Islet precursor cell (in vitro differentiated cells): Measurements from ENCODE around the gene VPS9D1.
"Not testable (repeated sequence)": the region's sequence is repeated elsewhere in the genome, so short reads cannot be mapped to it uniquely, and the experiment has no call there.

Experiments used
- DNase-seq: peaks from one replicate; pipeline ENCODE4 v3.0.0-alpha.2; 2018

VPS9D1 gene

GRCh38 chr16:89691986-89692569, 28.6 kb downstream of the VPS9D1 start:
- peak; percentile 48 for DNase-seq

DNA sequence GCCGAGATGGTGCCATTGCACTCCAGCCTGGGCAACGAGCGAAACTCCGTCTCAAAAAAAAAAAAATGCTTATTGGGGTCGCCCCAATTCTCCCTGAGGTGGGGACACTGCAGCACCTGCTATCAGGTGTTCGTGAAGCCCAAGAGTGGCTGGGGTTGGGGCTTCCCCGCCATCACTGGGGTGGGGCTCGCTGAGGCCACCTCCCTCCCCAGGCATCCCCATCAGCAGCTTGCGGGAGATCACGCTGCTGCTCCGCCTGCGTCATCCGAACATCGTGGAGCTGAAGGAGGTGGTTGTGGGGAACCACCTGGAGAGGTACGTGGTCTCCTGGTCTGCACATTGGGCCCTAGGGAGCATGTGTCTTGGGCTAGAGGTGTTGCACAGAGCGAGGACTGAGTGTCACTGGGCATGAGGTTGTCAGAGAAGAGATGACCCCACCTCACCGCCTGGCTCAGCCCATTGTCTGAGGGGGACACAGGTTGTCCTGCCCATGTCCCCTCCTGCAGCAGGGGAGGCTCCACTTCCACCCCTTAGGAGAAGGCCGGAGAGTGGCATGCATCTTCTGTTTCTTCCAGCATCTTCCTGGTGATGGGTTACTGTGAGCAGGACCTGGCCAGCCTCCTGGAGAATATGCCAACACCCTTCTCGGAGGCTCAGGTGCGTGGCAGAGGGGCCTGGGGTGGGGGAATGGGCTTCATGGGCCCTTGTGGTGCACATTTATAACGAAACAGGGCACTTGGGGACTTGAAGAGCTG, 29.3 kb downstream of the VPS9D1 start:
- no peak for DNase-seq

DNA sequence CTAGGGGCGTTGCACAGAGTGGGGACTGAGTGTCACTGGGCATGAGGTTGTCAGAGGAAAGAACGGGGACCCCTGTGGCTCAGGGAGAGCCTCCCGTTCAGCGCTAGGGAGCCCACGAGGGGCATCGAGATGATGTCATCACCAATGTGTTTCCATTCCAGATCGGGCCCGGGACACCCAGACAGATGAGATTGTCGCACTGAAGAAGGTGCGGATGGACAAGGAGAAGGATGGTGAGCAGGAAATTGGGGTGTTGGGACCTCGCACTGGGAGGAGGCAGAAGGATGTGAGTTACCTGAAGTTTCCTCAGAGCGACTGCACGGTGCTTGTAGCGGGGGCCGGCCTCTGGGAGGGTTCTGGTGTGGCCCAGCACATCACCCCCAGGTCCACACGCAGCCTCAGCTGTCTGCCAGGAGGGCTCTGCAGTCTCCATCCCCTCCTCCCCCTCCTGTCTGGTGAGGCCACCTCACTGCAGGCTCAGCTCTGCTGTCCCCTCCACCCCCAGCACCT, 30.3 kb downstream of the VPS9D1 start:
- DNase-seq, result no peak

DNA sequence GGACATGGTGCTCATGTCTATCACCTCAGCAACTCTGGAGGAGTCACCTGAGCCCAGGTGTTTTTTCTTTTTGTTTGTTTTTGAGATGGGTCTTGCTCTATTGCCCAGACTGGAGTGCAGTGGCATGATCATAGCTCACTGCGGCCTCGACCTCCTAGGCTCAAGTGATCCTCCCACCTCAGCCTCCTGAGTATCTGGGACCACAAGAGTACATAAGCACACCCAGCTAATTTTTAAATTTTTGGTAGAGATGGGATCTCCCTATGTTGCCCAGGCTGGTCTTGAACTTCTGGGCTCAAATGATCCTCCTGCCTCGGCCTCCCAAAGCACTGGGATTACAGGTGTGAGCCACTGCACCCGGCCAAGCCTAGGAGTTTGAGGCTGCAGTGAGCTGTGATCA, 31.1 kb downstream of the VPS9D1 start:
- DNase-seq, result not testable (repeated sequence)

- no peak for DNase-seq
These were observed 31.6 kb downstream of the VPS9D1 start for GRCh38 chr16:89689142-89689541.

DNA sequence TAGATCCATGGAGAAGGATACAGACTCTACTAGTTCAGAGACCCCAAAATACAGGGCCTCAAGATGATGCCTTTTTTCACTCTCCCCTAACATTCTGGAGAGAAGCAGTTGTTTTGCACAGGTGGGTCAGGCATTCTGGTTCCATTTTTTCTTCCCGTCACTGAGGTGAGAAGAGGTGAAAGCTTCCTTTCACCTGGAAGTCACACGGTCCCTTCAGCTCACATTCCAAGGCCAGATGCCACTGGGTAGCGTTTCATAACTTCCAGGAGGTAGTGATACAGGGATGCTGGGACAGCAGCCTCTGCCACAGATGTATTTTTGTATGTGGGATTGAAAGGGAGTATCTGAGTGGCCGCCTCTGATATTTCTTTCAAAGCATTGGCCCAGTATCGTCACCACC, 32.3 kb downstream of the VPS9D1 start:
- no peak for DNase-seq

DNA sequence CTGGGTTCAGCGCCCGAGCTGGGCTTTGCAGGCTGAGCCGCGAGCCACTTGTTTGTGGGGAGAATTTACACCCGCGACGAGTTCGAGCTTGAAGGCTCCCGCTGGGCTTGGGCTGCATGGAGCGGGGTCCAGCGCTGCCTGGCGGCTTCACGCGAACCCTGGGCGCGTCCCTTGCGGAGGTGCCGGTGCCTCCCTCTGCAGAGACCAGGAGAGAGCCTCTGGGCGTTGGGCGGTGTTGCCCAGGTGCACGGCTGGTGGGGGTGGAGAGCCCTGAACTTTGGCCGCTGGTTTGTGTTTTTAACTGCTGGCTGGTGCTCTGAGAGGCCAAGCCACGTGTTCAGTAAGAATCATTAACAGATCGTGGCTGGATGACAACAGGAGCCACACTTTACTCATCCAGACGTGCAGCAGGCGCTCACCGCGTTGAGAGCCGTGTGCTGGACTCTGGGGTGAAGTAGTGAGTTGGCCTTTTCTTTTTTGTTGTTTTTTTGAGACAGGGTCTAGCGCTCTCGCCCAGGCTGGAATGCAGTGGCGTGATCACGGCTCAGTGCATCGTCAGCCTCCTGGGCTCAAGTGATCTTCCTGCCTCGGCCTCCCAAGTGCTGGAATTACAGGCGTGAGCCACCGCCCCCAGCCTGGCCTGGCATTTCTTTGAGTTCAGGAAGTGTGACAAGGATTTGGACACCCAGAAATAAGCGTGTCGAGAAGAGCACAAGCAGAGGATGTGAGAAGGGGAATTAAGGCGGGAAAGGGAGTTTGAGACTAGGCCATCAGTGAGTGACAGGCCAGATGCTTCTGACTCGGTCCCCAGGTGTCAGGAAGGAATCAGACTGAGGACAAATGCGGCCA, 33.4 kb downstream of the VPS9D1 start:
- DNase-seq, result no peak

GRCh38 chr16:89686520-89687091, 34.1 kb downstream of the VPS9D1 start, which contains the start of gene CDK10:
Gene CDK10, plus strand, starts transcription at chr16:89686689. Its CDS starts 22 bp downstream, at chr16:89686711.
- DNase-seq, result peak; percentile 93

GRCh38 chr16:89685916-89686315, 34.8 kb downstream of the VPS9D1 start:
- DNase-seq, result no peak

DNA sequence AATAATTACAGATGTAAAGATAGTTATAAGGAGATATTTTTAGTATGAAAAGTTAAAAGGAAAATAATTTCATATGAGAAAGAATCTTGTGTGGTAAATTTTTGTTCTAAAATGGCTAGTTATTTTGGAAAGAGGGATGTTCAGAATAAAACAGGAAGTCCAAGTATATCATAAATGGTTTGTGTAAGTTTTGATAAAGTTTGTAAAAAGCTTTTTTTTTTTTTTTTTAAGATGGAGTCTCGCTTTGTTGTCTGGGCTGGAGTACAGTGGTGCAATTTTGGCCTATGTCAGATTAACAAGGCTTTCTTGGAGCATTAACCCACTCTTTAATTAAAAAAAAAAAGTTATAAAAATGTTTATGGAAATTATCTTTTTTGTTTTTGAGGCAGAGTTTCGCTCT, 42.4 kb downstream of the VPS9D1 start:
- DNase-seq, result no peak

DNA sequence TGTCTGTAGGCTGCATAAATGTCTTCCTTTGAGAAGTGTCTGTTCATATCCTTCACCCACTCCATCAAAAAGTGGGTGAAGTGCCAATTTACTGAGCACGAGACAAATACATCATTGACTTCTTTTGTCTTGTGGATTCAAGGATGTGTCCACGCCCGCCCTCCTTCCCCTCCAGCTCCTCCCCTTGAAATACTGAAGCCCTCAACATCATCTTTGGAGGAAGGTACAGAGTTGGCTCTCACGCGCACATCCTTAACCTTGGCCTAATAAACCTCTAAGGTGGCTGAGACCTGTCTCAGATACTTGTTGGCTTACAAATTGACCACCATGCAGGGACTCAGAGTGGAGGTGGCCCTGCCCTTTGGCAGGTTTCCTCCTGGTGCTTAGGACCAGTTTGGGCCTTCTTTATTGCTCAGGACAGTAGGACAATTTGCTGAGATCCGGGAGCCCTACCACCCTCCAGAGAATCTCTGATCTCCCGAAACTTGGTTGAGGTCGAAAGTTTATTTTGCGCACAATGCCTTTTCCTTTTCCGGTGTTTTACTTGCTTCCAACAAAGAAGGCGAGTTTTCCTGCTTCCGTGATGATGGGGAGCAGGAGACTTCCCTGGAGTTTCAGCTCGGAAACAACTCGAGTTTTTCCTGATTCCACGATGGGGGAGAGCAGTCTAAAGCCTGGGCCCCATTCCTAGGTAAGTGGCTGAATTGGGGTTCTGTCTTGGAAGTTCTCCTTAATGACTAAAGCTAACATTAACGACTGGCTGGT, 48.3 kb downstream of the VPS9D1 start:
- no peak for DNase-seq

DNA sequence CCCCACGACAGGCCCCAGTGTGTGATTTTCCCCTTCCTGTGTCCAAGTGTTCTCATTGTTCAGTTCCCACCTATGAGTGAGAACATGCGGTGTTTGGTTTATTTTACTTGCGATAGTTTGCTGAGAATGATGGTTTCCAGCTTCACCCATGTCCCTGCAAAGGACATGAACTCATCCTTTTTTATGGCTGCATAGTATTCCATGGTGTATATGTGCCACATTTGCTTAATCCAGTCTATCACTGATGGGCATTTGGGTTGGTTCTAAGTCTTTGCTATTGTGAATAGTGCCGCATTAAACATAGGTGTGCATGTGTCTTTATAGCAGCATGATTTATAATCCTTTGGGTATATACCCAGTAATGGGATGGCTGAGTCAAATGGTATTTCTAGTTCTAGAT, 49.1 kb downstream of the VPS9D1 start:
- DNase-seq, result not testable (repeated sequence)

GRCh38 chr16:89670496-89671431, 49.9 kb downstream of the VPS9D1 start:
- DNase-seq, result no peak

DNA sequence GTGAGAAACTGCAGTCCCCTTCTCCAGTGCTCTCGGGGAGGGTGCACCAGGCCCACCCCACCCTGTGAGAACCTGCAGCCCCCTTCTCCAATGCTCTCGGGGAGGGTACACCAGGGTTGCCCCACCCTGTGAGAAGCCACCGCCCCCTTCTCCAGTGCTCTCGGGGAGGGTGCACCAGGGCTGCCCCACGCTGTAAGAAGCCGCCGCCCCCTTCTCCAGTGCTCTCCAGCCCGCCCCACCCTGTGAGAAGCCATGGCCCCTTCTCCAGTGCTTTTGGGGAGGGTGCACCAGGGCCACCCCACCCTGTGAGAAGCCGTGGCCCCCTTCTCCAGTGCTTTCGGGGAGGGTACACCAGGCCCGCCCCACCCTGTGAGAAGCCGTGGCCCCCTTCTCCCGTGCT, 50.9 kb downstream of the VPS9D1 start:
- no peak for DNase-seq

- no peak for DNase-seq
These were observed 51.9 kb downstream of the VPS9D1 start for GRCh38 chr16:89668790-89669158.

DNA sequence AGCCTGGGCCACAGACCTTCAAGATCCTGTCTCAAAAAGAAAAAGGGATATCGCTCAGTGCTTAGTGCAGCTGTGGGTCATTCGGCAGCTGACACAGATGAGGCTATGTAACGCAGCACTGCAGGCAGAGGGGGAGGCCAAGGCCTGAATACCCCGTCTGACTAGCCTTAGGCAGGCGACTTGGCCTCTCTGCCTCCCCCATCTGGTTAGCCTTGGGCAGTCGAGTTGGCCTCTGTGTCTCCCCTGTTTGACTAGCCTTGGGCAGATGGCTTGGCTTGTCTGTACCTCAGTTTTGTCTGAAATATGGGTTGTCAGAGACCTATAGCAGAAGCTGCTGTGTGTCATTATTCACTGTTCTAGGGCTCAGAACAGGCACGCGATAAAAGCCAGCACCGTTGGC, 53.1 kb downstream of the VPS9D1 start:
- no peak for DNase-seq

DNA sequence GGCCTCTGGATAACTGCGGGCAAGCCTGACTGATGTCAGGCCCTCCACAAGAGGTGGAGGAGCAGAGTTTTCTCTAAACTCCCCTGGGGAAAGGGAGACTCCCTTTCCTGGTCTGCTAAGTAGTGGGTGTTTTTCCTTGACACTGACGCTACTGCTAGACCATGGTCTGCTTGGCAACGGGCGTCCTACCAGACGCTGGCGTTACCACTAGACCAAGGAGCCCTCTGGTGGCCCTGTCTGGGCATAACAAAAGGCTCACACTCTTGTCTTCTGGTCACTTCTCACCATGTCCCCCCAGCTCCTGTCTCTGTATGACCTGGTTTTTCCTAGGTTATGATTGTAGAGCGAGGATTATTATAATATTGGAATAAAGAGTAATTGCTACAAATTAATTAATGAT, 53.7 kb downstream of the VPS9D1 start:
- DNase-seq, result not testable (repeated sequence)

- not testable (repeated sequence) for DNase-seq
These were observed 56.5 kb downstream of the VPS9D1 start for GRCh38 chr16:89664238-89664637.

- no peak for DNase-seq
These were observed 59.5 kb downstream of the VPS9D1 start for GRCh38 chr16:89661215-89661614.

- no peak for DNase-seq
These were observed 60.6 kb downstream of the VPS9D1 start for GRCh38 chr16:89660146-89660545.

- no peak for DNase-seq
These were observed 62.3 kb downstream of the VPS9D1 start for GRCh38 chr16:89658221-89658879.
